ENCODE data around the gene DNALI1. TPM values are rescaled to one million over a fixed set of nuclear protein-coding genes. Genes with fewer than 3 reads are reported as not detected.

Gene DNALI1
- total and polyA plus RNA-seq, 10 of the 15 experiments (the other 5 are each of a cell fraction or from before 2014, with no cell fraction given): 0.03 to 0.13 (median 0.05) TPM; not detected in 7

GRCh38 chr1:37574834-37575480, 18.2 kb downstream of the DNALI1 start (continued):
- TF ChIP-seq ZBTB40 (IDR thresholded peaks at IDR 0.05; ENCODE audit: borderline replicate concordance) (no peak), GABPA (IDR thresholded peaks at IDR 0.05; ENCODE audit: low read depth) (no peak), POLR2AphosphoS2 (IDR thresholded peaks at IDR 0.05; ENCODE audit: low read depth, low read length) (no peak), EED (IDR thresholded peaks at IDR 0.05; ENCODE audit: low read depth) (0 out of 2 replicates have a peak, but pooled peaks have one; percentile 18), RUNX3 (IDR thresholded peaks at IDR 0.05; ENCODE audit: low read length) (peak; percentile 56)

GRCh38 chr1:37575692-37576091, 19.0 kb downstream of the DNALI1 start:
- Histone ChIP-seq H3K4me1 (ENCODE audit: control insufficient read depth, insufficient read depth, low read length) (no peaks in the 10 kb centered on the region), H3K9me3 (replicated peaks; ENCODE audit: control insufficient read depth, insufficient read depth, low read length) (no peaks in the 10 kb centered on the region), H3K36me3 (ENCODE audit: control insufficient read depth in 2 of 2, insufficient read depth in 2 of 2, low read length in 1 of 2) (peaks cover 17 to 38% of the 10 kb centered on the region in 2 experiments), H3K27ac (ENCODE audit: control insufficient read depth, insufficient read depth) (no peak overlapping the region), H3K79me2 (ENCODE audit: control insufficient read depth, insufficient read depth, low read length) (no peaks in the 10 kb centered on the region), H3K9ac (ENCODE audit: control insufficient read depth, insufficient read depth, low read length) (no peak overlapping the region), H2AFZ (ENCODE audit: control insufficient read depth, low read depth, low read length) (no peak overlapping the region), H3K4me2 (ENCODE audit: control insufficient read depth, insufficient read depth) (no peak overlapping the region), H4K20me1 (ENCODE audit: control insufficient read depth, insufficient read depth) (no peaks in the 10 kb centered on the region), H3K4me3 (no peak overlapping the region), H3K27me3 (replicated peaks in 1 of 2; ENCODE audit: control insufficient read depth in 2 of 2, insufficient read depth in 2 of 2, low read length in 1 of 2) (no peaks in the 10 kb centered on the region)
- no TSS peak for BruUV-seq (replicated peaks)
- CTCF ChIA-PET: interaction anchor here (1.4 kb wide), 1 partner anchor 18 kb away, joined by 4 read pairs; no protein-coding TSS in a partner anchor
- ATAC-seq (no peak), DNase-seq (ENCODE audit: low read depth, low spot score) (no peak), FAIRE-seq (no peak)
- SMC1A ChIA-PET (ENCODE audit: uncharacterized antibody, unreplicated experiment): interaction anchor here (1.0 to 1.3 kb wide), 2 partner anchors 10 to 22 kb away, joined by 3 read pairs; no protein-coding TSS in a partner anchor
- intact Hi-C loops (cut with micrococcal nuclease; ENCODE audit: unreplicated experiment) (no loop called here), in situ Hi-C loops (cut with MboI) (loop anchor here (25.0 kb wide), 1 partner anchor 412 kb away; the partner anchor contains the start of gene SF3A3)
- POLR2A ChIA-PET: no interaction called here
- 71% methylated on average over 5 of the region's 5 CpGs for WGBS (ENCODE audit: insufficient coverage, insufficient replicate concordance, low lambda C conversion rate, missing lambda C conversion rate)
- RAD21 ChIA-PET (ENCODE audit: unreplicated experiment): no interaction called here
- TF ChIP-seq TCF12 (IDR thresholded peaks at IDR 0.05; ENCODE audit: low read depth, low read length) (no peak), PML (IDR thresholded peaks at IDR 0.05; ENCODE audit: low read length) (no peak), ATF2 (IDR thresholded peaks at IDR 0.05; ENCODE audit: low read length) (no peak), RB1 (IDR thresholded peaks at IDR 0.05; ENCODE audit: borderline replicate concordance) (no peak), BHLHE40 (IDR thresholded peaks at IDR 0.05; ENCODE audit: borderline replicate concordance in 1 of 2, low read depth in 2 of 2, low read length in 1 of 2) (no peak), CTCF (IDR thresholded peaks at IDR 0.05 in 2 of 3, conservative IDR thresholded peaks at IDR 0.05 in 1 of 3; ENCODE audit: control insufficient read depth in 2 of 3, extremely low read depth in 1 of 3, insufficient read depth in 1 of 3, low read depth in 3 of 3, low read length in 3 of 3) (no peak), ELK1 (IDR thresholded peaks at IDR 0.05; ENCODE audit: low read depth, low read length) (no peak)
